ENCODE results near the gene IGFBP7. TPM values are rescaled to one million over a fixed set of nuclear protein-coding genes. Genes with fewer than 3 reads are reported as not detected.

Gene IGFBP7
- total RNA-seq, 1 donor from 2014 or later: 6,655 TPM

GRCh38 chr4:56981795-56982201 lies 128.4 kb downstream of the IGFBP7 start:
- no peak overlapping the region for H3K4me3 ChIP-seq
- H3K27ac ChIP-seq: no peak overlapping the region
- no peaks in the 10 kb centered on the region for H3K27me3 ChIP-seq
- H3K9me3 ChIP-seq: no peaks in the 10 kb centered on the region
- peaks cover 7 to 11% of the 10 kb centered on the region in 2 donors for H3K36me3 ChIP-seq
- DNase-seq (ENCODE audit: low spot score in 2 of 2): no peak
- no peak for TF ChIP-seq CTCF (IDR thresholded peaks at IDR 0.05)
- peaks cover 0 to 9% of the 10 kb centered on the region in 2 donors for H3K4me1 ChIP-seq
- intact Hi-C loops (cut with DNase I): no loop called here

Other genes with a start within 250 kb of the IGFBP7 start
- 86.5 TPM for gene REST, start 202.5 kb downstream of the IGFBP7 start, total RNA-seq
- gene NOA1, start 132.8 kb downstream of the IGFBP7 start, total RNA-seq: 36.6 TPM
- 23.4 TPM for gene POLR2B, start 131.5 kb downstream of the IGFBP7 start, total RNA-seq